ENCODE results near the gene FTCDNL1.

The FTCDNL1 gene

DNA sequence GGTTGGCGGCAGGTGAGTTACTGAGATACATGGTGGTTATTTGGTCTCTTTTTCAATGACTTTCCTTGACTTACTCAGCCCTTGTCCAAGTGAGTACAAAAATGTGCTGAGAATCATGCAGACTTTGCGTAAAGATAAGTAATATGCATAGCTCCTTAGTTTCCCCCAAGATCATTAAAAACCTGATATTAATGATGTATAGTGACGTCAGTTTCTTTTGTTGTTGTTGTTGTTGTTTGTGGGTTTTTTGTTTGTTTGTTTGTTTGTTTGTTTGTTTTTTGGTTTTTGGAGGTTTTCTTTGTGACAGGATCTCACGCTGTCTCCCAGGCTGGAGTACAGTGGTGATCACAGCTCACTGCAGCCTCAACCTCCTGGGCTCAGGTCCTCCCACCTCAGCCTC is 14.9 kb upstream of the FTCDNL1 start:
- H3K9ac ChIP-seq (ENCODE audit: low read depth, low read length) = no peak overlapping the region
- H3K27me3 ChIP-seq (ENCODE audit: control insufficient read depth, insufficient read depth, low read length) = no peaks in the 10 kb centered on the region
- no peaks in the 10 kb centered on the region for H3K36me3 ChIP-seq (ENCODE audit: control insufficient read depth, insufficient read depth, low read length)
- no peaks in the 10 kb centered on the region for H3K9me3 ChIP-seq (ENCODE audit: control insufficient read depth, insufficient read depth, low read length)
- H3K4me1 ChIP-seq (ENCODE audit: control insufficient read depth, insufficient read depth, low read length) = peaks cover 21% of the 10 kb centered on the region
- no peak overlapping the region for H3K4me3 ChIP-seq (ENCODE audit: low read depth, low read length)

DNA sequence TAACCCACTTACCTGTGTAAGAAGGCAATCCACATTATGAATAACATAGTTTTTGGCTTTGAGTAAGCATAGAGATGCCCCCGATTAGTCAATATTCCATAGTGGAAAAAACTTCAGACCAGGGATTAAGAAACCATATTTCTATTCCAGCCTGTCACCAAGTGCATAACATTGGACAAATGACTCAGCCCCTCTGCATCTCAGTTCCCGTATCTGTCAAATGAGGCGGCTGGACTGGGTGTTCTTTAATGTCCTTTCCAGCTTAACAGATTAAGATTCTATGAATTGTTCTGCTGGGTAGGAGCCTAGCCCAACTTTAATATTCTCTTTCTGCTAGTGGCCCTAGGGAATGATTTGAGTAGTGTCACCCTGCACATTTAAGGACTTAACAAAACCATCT is 11.8 kb upstream of the FTCDNL1 start:
- H3K9ac ChIP-seq (ENCODE audit: low read depth, low read length) = no peak overlapping the region
- H3K27me3 ChIP-seq (ENCODE audit: control insufficient read depth, insufficient read depth, low read length) = no peaks in the 10 kb centered on the region
- H3K4me1 ChIP-seq (ENCODE audit: control insufficient read depth, insufficient read depth, low read length) = peaks cover 3% of the 10 kb centered on the region
- no peaks in the 10 kb centered on the region for H3K9me3 ChIP-seq (ENCODE audit: control insufficient read depth, insufficient read depth, low read length)
- no peak overlapping the region for H3K4me3 ChIP-seq (ENCODE audit: low read depth, low read length)
- H3K36me3 ChIP-seq (ENCODE audit: control insufficient read depth, insufficient read depth, low read length) = no peaks in the 10 kb centered on the region

DNA sequence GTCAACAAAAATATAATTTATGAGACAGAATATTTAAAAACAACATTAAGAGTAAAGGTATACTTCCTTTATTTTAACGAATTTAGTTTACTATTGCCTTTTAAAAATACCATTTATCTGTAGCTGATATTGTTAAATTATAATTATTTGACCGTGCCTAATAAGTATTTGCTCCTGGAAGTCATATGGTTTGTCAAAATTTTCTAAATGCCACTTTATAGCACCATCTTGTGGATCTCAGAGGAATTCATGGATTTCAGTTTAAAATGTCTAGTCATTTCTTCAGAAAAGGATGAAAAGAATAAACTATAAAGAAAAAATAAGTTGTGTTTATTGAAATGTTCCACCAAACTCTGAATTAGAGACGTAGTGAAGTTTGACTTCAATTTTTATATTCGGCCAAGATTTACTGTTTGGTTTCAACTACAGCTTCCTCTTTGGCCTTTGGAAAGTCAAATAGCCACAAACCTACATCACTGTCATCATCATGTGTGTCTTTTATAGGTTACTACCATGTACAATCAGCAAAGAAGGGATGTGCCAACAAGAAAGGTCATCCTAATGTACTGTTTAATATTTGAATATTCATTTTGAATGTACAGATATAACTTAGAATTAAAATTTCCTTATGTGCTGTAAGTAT is 10.3 kb upstream of the FTCDNL1 start:
- Histone ChIP-seq H3K36me3 (ENCODE audit: control insufficient read depth, insufficient read depth, low read length) (no peaks in the 10 kb centered on the region), H3K9me3 (ENCODE audit: control insufficient read depth, insufficient read depth, low read length) (no peaks in the 10 kb centered on the region), H3K4me3 (ENCODE audit: low read depth, low read length) (no peak overlapping the region), H3K4me1 (ENCODE audit: control insufficient read depth, insufficient read depth, low read length) (peaks cover 1% of the 10 kb centered on the region), H3K27me3 (ENCODE audit: control insufficient read depth, insufficient read depth, low read length) (no peaks in the 10 kb centered on the region), H3K9ac (ENCODE audit: low read depth, low read length) (no peak overlapping the region)

DNA sequence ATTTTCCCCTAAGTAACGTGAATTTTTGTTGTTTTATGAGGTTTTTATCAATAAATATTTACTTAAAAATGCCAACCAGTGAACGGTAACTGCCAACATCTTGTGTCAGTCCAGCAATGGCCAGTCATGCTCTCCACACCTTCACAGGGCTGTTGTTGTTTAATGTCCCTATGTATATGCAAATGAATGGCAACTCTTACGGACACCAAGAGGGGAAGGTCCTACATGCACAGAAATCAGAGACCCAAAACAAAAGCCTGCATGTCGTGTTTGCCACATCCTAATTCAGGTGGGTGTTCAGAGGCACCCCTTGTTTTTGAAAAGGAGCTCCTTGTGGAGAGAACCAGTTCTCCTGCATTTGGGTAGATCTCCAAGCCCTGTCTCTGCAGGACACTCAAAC is 4.8 kb upstream of the FTCDNL1 start:
- Histone ChIP-seq H3K4me3 (ENCODE audit: low read depth, low read length) (no peak overlapping the region), H3K9me3 (ENCODE audit: control insufficient read depth, insufficient read depth, low read length) (no peaks in the 10 kb centered on the region), H3K4me1 (ENCODE audit: control insufficient read depth, insufficient read depth, low read length) (peaks cover 11% of the 10 kb centered on the region), H3K9ac (ENCODE audit: low read depth, low read length) (no peak overlapping the region), H3K27me3 (ENCODE audit: control insufficient read depth, insufficient read depth, low read length) (no peaks in the 10 kb centered on the region), H3K36me3 (ENCODE audit: control insufficient read depth, insufficient read depth, low read length) (no peaks in the 10 kb centered on the region)

DNA sequence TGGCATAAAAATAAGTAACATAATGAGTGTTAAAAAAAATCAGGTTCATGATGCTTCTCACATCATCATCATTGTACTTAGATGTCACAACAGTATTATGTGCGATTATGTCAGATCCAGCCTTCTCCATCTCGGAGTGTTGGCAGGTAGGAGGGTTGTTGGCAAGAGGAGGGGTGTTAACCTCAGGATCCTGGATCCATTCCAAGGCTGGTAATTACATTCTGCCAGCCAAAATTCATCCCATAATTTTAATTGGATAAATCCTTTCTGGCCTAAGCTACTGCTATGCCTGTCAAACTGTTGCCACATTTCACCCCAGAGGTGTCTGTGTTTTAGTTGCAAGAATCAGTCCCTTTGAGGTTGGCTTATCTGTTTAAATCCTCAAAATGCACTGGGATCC is 891 bp upstream of the FTCDNL1 start:
- Histone ChIP-seq H3K4me3 (ENCODE audit: low read depth, low read length) (no peak overlapping the region), H3K36me3 (ENCODE audit: control insufficient read depth, insufficient read depth, low read length) (no peaks in the 10 kb centered on the region), H3K4me1 (ENCODE audit: control insufficient read depth, insufficient read depth, low read length) (peaks cover 18% of the 10 kb centered on the region), H3K9me3 (ENCODE audit: control insufficient read depth, insufficient read depth, low read length) (no peaks in the 10 kb centered on the region), H3K9ac (ENCODE audit: low read depth, low read length) (no peak overlapping the region), H3K27me3 (ENCODE audit: control insufficient read depth, insufficient read depth, low read length) (peaks cover 9% of the 10 kb centered on the region)

DNA sequence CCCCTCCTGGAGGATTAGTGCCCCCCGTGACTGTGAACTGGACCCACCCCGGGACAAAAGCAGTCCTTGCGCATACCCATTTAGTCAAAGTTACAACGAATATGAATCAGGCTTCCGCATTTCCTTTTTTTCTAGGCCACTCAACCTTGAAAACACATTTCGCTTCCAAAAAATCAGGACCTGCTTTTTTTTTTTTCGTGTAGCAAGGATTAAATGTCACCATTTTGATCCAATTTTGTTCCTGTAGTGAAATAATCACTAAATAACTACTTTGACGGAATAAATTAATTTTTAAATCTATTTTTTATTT is 464 bp upstream of the FTCDNL1 start:
- Histone ChIP-seq H3K36me3 (ENCODE audit: control insufficient read depth, insufficient read depth, low read length) (no peaks in the 10 kb centered on the region), H3K9ac (ENCODE audit: low read depth, low read length) (peak overlapping the region; percentile 4), H3K9me3 (ENCODE audit: control insufficient read depth, insufficient read depth, low read length) (no peaks in the 10 kb centered on the region), H3K4me1 (ENCODE audit: control insufficient read depth, insufficient read depth, low read length) (peaks cover 21% of the 10 kb centered on the region), H3K4me3 (ENCODE audit: low read depth, low read length) (peak overlapping the region; percentile 75), H3K27me3 (ENCODE audit: control insufficient read depth, insufficient read depth, low read length) (peaks cover 9% of the 10 kb centered on the region)

DNA sequence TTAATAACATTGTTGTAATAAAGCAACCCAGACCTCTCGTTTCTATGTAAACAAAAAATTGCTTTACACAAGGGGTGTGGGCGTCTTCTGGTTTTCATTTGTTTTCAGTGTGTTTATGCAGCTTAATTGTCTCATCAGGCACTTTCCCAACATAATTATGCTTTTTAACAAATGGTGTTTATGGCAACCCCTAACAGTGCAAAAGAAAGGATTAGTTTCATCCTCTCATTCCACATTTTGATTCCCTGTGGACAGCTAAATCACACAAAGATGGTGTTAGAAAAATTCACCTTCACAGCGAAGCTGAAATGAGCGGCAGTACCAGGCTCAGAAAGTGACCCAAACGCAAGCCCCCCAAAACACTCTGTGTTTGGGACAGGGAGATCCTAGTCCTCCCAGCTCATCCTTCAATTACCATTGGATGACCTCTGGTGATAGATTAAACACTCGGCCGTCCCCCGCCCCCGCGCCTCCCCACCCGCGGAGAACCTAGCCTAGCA is 724 bp downstream of the FTCDNL1 start:
- H3K4me3 ChIP-seq (ENCODE audit: low read depth, low read length) = peak overlapping the region; percentile 75
- peaks cover 10% of the 10 kb centered on the region for H3K4me1 ChIP-seq (ENCODE audit: control insufficient read depth, insufficient read depth, low read length)
- no peaks in the 10 kb centered on the region for H3K36me3 ChIP-seq (ENCODE audit: control insufficient read depth, insufficient read depth, low read length)
- no peaks in the 10 kb centered on the region for H3K9me3 ChIP-seq (ENCODE audit: control insufficient read depth, insufficient read depth, low read length)
- H3K27me3 ChIP-seq (ENCODE audit: control insufficient read depth, insufficient read depth, low read length) = peaks cover 9% of the 10 kb centered on the region
- H3K9ac ChIP-seq (ENCODE audit: low read depth, low read length) = no peak overlapping the region

DNA sequence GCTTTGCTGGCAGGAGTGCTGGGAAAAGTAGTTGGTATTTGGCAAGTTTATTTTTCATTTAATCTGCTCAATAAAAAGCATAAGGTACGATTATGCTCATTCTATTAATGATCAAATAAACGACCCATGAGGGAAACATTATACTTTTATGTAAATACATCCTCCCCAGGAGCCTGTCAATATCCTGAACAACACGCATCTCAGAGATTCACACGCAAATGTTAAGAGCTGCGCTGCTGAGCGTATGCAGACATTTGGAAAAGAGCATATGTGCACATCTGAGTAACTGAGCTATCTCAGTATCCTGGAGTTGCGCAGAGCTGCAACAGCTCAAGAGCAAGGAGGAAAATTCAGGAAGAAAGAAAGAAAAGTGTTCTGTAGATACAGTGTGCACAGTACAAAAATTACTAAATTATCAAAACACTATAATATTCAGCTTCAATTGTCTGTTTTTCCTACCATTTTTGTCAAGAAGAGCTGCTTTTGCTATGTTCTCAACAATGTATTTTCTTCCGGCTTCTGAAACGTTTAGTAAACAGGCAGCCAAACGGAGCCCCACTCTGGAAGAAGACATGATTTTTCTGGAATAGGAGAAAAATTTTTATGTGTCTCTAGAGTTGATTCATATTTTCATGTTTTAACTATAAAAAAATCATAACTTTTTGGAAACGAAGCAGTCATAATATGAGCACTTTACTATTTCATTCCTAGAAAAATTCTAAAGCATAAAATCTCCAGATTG is 2.4 kb downstream of the FTCDNL1 start:
- Histone ChIP-seq H3K9me3 (ENCODE audit: control insufficient read depth, insufficient read depth, low read length) (no peaks in the 10 kb centered on the region), H3K9ac (ENCODE audit: low read depth, low read length) (no peak overlapping the region), H3K27me3 (ENCODE audit: control insufficient read depth, insufficient read depth, low read length) (peaks cover 9% of the 10 kb centered on the region), H3K36me3 (ENCODE audit: control insufficient read depth, insufficient read depth, low read length) (no peaks in the 10 kb centered on the region), H3K4me3 (ENCODE audit: low read depth, low read length) (no peak overlapping the region), H3K4me1 (ENCODE audit: control insufficient read depth, insufficient read depth, low read length) (peaks cover 9% of the 10 kb centered on the region)

DNA sequence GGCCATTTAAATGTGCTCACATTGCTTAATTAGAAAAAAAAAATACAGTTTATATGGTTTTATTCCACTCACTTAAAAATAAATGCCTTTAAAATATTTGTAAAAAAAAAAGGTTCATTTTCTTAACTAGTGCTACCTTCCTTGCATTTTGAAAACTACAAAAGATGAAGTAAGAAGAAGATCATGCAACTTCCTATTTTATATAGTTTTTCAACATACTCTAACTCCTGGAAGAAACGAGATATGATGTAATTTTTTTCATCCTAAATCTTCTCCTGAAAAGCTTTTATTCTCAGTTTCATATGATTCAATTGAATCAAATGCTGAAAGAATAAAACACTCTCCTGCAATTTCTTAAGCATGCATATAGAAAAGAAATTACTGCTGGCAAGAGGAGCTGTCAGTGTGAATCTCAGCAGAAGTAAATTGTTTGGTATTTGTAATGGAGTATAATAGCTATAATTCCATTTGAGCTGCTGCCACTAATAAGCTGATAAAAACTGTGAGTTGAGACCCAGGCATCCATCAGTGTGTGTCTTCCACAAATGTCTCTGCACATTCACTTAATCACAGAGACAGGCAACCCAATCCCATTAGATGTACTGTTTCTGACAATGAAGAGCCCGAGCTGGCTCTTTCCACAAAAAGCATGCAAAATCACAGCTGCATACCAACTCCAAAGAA is 3.7 kb downstream of the FTCDNL1 start:
- peaks cover 9% of the 10 kb centered on the region for H3K27me3 ChIP-seq (ENCODE audit: control insufficient read depth, insufficient read depth, low read length)
- H3K9ac ChIP-seq (ENCODE audit: low read depth, low read length) = no peak overlapping the region
- no peak overlapping the region for H3K4me3 ChIP-seq (ENCODE audit: low read depth, low read length)
- no peaks in the 10 kb centered on the region for H3K9me3 ChIP-seq (ENCODE audit: control insufficient read depth, insufficient read depth, low read length)
- H3K36me3 ChIP-seq (ENCODE audit: control insufficient read depth, insufficient read depth, low read length) = no peaks in the 10 kb centered on the region
- peaks cover 19% of the 10 kb centered on the region for H3K4me1 ChIP-seq (ENCODE audit: control insufficient read depth, insufficient read depth, low read length)

DNA sequence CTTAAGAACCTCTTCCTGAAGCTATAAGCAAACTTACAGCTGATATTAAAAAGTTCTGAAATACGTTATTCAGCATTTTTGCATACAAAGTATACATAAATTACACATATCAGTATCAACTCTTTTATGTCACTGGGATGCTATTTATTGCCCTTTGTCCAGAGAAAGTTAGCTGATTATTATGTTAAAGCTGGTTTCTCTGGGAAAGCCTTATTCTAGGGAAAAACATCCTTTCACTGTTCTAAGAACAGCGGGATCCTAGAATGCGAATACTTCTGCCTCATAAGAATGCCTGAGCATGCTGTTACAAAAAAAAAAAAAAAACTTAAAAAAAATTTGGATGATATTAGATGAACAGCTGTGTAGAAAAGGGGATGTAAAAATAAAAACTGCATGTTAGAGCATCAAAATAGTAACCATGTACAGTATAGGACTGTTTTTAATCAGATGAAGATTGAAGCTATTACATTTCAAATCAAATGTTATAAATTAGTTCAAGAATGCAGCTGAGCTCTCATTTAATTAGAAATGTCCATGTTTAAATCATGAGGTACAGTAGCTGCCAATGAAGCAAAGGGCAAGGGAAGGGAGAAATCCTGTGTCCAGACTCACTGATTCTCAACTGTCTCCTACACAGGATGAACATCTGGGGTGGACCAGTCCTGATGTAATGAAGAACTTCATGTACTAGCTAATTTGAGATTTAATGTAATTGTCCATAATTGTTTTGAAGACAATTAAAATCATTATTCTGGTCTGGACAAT is 8.2 kb downstream of the FTCDNL1 start:
- no peaks in the 10 kb centered on the region for H3K36me3 ChIP-seq (ENCODE audit: control insufficient read depth, insufficient read depth, low read length)
- peaks cover 14% of the 10 kb centered on the region for H3K4me1 ChIP-seq (ENCODE audit: control insufficient read depth, insufficient read depth, low read length)
- H3K9me3 ChIP-seq (ENCODE audit: control insufficient read depth, insufficient read depth, low read length) = no peaks in the 10 kb centered on the region
- no peak overlapping the region for H3K4me3 ChIP-seq (ENCODE audit: low read depth, low read length)
- no peak overlapping the region for H3K9ac ChIP-seq (ENCODE audit: low read depth, low read length)
- H3K27me3 ChIP-seq (ENCODE audit: control insufficient read depth, insufficient read depth, low read length) = no peaks in the 10 kb centered on the region

DNA sequence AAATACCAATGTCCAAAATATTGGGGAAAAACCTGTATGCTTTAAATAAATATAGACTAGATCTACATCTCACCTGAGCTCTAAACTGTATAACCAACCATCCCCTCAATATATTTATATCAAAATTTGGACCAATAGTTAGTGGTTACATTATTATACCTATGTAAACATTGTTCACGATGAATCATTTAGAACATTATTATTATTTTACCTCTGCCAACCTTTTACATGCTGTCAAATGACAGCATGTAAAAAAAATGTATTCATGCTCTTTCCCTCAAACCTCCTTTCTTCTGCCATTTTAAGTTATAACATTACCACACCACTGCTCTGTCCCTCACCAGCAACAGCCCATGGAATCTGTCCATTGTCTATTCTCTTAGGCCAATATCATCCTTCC is 9.6 kb downstream of the FTCDNL1 start:
- no peaks in the 10 kb centered on the region for H3K36me3 ChIP-seq (ENCODE audit: control insufficient read depth, insufficient read depth, low read length)

More for the DNA sequence above, 9.6 kb downstream of the FTCDNL1 start:
- Histone ChIP-seq H3K9ac (ENCODE audit: low read depth, low read length) (no peak overlapping the region), H3K9me3 (ENCODE audit: control insufficient read depth, insufficient read depth, low read length) (no peaks in the 10 kb centered on the region), H3K27me3 (ENCODE audit: control insufficient read depth, insufficient read depth, low read length) (no peaks in the 10 kb centered on the region), H3K4me3 (ENCODE audit: low read depth, low read length) (no peak overlapping the region), H3K4me1 (ENCODE audit: control insufficient read depth, insufficient read depth, low read length) (peaks cover 11% of the 10 kb centered on the region)

Measured in iPS-15b (cell line).